K562 (cell line): Measurements from ENCODE around the gene DTX3. TPM values are rescaled to one million over a fixed set of nuclear protein-coding genes. Genes with fewer than 3 reads are reported as not detected.

Experiments
- SP2 ChIP-seq: IDR thresholded peaks from 2 replicates; pipeline ENCODE4 v1.6.1; 2011; ENCODE audit warnings: mild to moderate bottlenecking, low read depth, low read length, moderate library complexity; ENCODE audit not compliant: poor library complexity, severe bottlenecking; ENCODE audit errors: extremely low read depth
- XRCC3 ChIP-seq: fragments of 450-650 bp; IDR thresholded peaks from 2 replicates; pipeline ENCODE4 v1.6.1; 2017; ENCODE audit warnings: mild to moderate bottlenecking, moderate library complexity
- polyA plus RNA-seq, 8 experiments: library from polyadenylated mRNA; depleted of rRNA in 4 of 8; stranded (reverse) in 5 of 8; unstranded in 3 of 8; fragments of >200 nt; fragmentation: Nextera tagmentation in 2 of 8; fragmentation: Illumina TruSeq in 1 of 8; extraction: Ambion mirVana in 2 of 8; extraction: Trizol in 1 of 8; gene quantifications; 2 replicates each; pipeline versions ENCODE4 v1.2.1 to v1.2.3, GENCODE V29; 2011 to 2014; ENCODE audit warnings: inconsistent platforms in 1 of 8, missing spikeins in 1 of 8
- total RNA-seq, 7 experiments: library from RNA; depleted of rRNA in 6 of 7; stranded (reverse); fragments of >200 nt in 6 of 7; fragmentation: Illumina TruSeq in 2 of 7; extraction: Trizol in 2 of 7; gene quantifications; 2 replicates each; pipeline versions ENCODE4 v1.2.1 to v1.2.3, GENCODE V29; 2011 to 2021; ENCODE audit warnings: low replicate concordance in 1 of 7
- TF ChIP-seq, protein P1 (sequence below), 2 experiments: fragments of 450-650 bp; IDR thresholded peaks; 2 replicates each; pipeline ENCODE4 v1.6.1; 2016; ENCODE audit warnings: mild to moderate bottlenecking in 2 of 2, borderline replicate concordance in 1 of 2, low read depth in 1 of 2, moderate library complexity in 1 of 2

The DTX3 gene
- total and polyA plus RNA-seq, 9 of the 15 experiments (the other 6 are each of a cell fraction or from before 2014, with no cell fraction given), result 0.03 to 0.09 (median 0.06) TPM; not detected in 6

DNA sequence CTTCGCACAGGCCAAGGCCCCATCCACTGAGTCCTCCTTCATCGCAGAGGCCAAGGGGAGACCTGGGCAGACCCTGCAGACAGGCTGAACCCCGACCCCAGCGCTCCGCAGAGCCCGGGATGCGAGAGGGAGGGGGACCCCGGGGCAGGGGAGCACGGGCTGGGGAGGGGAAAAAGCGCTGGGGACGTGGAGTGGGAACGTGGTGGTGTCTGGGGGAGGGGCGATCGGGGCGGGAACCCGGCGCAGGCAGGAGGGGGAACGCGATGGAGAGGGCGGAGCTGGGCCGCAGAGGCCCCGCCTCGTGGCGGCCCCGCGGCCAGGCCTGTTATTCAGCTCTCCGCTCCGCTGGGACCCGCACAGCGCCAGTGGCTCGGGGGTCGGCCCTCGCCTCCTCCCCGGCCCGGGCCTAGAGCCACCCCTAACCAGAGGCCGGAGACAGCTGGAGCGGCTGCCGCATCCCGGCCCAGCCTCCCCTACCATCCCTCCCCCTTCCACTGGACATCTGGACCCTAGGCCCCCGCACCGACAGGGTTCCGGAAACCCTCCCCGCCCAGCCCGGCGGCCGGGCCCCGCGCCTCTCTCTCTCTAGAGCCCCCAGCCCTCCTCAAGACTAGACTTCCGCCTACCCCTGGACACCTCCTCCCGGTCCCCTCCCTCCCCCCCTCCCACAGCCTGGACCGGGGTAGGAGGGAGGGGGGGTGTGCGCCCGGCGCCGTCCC is 6.6 kb downstream of the DTX3 start, which contains the start of gene ARHGEF25 (continued):
- TF ChIP-seq, protein P1, sequence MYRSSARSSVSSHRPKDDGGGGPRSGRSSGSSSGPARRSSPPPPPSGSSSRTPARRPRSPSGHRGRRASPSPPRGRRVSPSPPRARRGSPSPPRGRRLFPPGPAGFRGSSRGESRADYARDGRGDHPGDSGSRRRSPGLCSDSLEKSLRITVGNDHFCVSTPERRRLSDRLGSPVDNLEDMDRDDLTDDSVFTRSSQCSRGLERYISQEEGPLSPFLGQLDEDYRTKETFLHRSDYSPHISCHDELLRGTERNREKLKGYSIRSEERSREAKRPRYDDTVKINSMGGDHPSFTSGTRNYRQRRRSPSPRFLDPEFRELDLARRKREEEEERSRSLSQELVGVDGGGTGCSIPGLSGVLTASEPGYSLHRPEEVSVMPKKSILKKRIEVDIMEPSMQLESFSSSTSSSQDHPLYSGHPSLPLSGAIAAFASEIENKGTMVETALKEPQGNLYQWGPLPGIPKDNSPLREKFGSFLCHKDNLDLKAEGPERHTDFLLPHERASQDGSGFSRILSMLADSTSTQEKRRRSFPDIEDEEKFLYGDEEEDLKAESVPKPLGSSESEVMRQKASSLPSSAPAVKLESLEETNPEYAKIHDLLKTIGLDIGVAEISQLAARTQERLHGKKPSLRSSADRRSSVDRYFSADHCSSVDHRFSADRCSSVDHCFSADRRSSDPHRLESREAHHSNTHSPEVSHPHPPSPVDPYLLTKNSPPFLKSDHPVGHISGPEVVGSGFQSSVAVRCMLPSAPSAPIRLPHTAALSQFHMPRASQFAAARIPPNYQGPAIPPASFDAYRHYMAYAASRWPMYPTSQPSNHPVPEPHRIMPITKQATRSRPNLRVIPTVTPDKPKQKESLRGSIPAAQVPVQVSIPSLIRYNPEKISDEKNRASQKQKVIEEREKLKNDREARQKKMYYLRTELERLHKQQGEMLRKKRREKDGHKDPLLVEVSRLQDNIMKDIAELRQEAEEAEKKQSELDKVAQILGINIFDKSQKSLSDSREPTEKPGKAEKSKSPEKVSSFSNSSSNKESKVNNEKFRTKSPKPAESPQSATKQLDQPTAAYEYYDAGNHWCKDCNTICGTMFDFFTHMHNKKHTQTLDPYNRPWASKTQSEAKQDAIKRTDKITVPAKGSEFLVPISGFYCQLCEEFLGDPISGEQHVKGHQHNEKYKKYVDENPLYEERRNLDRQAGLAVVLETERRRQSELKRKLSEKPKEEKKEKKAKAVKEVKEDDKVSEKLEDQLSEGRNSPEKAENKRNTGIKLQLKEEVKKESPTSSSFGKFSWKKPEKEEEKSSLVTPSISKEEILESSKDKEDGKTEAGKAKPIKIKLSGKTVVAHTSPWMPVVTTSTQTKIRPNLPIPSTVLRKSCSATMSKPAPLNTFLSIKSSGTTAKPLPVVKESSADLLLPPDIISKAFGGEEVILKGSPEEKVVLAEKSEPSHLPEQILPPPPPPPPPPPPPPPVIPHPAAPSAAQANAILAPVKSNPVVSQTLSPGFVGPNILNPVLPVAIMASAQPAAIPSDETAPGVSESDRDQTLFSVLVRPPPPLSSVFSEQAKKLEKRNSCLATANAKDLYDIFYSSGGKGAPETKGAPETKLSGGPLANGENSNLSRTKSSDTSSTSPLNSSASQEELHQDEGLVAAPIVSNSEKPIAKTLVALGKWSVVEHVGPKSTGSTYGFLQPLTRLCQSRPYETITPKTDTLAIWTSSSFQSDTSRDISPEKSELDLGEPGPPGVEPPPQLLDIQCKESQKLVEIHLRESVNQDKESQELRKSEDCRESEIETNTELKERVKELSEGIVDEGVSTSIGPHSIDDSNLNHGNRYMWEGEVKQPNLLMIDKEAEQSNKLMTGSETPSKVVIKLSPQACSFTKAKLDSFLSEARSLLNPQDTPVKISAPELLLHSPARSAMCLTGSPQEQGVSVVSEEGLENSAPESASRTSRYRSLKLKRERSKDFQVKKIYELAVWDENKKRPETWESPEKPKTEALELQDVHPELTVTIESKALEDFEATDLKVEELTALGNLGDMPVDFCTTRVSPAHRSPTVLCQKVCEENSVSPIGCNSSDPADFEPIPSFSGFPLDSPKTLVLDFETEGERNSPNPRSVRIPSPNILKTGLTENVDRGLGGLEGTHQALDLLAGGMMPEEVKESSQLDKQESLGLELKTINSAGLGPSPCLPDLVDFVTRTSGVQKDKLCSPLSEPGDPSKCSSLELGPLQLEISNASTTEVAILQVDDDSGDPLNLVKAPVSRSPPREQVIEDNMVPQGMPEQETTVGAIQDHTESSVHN (IDR thresholded peaks at IDR 0.05; ENCODE audit: borderline replicate concordance in 1 of 2, low read depth in 1 of 2), result no peak
- no peak for TF ChIP-seq SP2
- no peak for TF ChIP-seq XRCC3
